Non-pigmented ciliary epithelial cell (primary cell): ENCODE data around the gene C16orf96.

Experiments used
- DNase-seq: peaks from one replicate; pipeline ENCODE4 v3.0.0-alpha.2; 2010; ENCODE audit warnings: low read depth

Gene C16orf96

DNA sequence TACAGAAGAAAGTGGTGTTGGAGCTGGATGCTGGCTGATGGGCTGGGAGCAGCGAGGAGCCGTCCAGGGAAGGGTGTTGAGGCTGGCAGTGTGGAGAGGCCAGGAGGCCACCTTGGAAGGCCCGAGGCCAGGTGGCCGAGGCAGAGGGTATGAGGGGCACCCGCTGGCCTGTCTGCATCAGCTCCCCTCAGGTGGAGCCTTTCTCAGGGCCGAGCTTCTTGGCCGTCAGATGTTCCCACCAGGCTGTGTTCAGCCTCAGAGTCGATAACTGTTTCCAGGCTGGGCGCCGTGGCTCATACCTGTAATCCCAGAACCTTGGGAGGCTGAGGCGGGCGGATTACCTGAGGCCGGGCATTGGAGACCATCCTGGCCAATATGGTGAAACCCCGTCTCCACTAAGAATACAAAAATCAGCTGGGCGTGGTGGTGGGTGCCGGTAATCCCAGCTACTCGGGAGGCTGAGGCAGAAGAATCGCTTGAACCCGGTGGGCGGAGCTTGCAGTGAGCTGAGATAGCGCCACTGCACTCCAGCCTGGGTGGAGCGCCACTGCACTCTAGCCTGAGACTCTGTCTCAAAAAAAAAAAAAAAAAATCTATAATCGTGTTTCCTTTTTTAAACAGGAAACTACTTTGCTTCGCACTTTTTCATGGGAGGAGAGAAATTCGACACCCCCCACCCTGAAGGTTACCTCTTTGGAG, 93.8 kb downstream of the C16orf96 start:
- no peak for DNase-seq
